Tongue (tissue), 2 donors: ENCODE data around the gene NR2C2AP. TPM values are rescaled to one million over a fixed set of nuclear protein-coding genes. Genes with fewer than 3 reads are reported as not detected.

Experiments
- small RNA-seq: library from RNA; depleted of rRNA; stranded (forward); fragments of <200 nt; gene quantifications from one replicate; pipeline ENCODE3, GENCODE V24; 2014; ENCODE audit warnings: low replicate concordance
- total RNA-seq: library from RNA; depleted of rRNA; stranded (reverse); fragments of >200 nt; gene quantifications from one replicate; pipeline ENCODE4 v1.2.3, GENCODE V29; 2014

The NR2C2AP gene
- total RNA-seq, 1 donor from 2014 or later = 6.8 TPM

Small RNAs within 50 kb of the gene (small RNA-seq; reads per million reads assigned to genes)
- not detected for gene RNU6-1028P

Other genes with a start within 250 kb of the NR2C2AP start
- gene SUGP2, start 169.9 kb downstream of the NR2C2AP start, total RNA-seq = 59.3 TPM
- gene ARMC6, start 169.8 kb downstream of the NR2C2AP start, total RNA-seq = 25.7 TPM
- gene SLC25A42, start 139.4 kb downstream of the NR2C2AP start, total RNA-seq = 10.1 TPM
- 18.1 TPM for gene TMEM161A, start 64.9 kb downstream of the NR2C2AP start, total RNA-seq
- gene MEF2B, start 33.2 kb downstream of the NR2C2AP start, total RNA-seq = not detected
- 8.5 TPM for gene BORCS8, start 11.3 kb downstream of the NR2C2AP start, total RNA-seq
- 24.0 TPM for gene RFXANK, start 11.2 kb downstream of the NR2C2AP start, total RNA-seq
- gene NCAN, start 8.5 kb upstream of the NR2C2AP start, total RNA-seq = under 0.01 TPM
- gene TM6SF2, start 69.9 kb upstream of the NR2C2AP start, total RNA-seq = 1.5 TPM
- 16.5 TPM for gene SUGP1, start 117.1 kb upstream of the NR2C2AP start, total RNA-seq
- gene MAU2, start 117.4 kb upstream of the NR2C2AP start, total RNA-seq = 59.6 TPM
- gene GATAD2A, start 202.3 kb upstream of the NR2C2AP start, total RNA-seq = 24.0 TPM